Activated B cell treated with CpG ODN at 0.5 μM for 24 hours (primary cell): ENCODE measurements around the gene KCNQ1. TPM values are rescaled to one million over a fixed set of nuclear protein-coding genes. Genes with fewer than 3 reads are reported as not detected.
"Not testable (repeated sequence)": the region's sequence is repeated elsewhere in the genome, so short reads cannot be mapped to it uniquely, and the experiment has no call there.

Experiments
- ATAC-seq: fragments of 200-7000 bp; cut with Tn5 transposase; one replicate; pipeline ENCODE4 v1.10.0; 2021; ENCODE audit warnings: low read depth, mild to moderate bottlenecking, moderate library complexity
- CTCF ChIA-PET: fragments of 350-600 bp; sonication (Branson Sonifier 250); formaldehyde crosslinking; loops from one replicate; lab custom pipeline; 2021; ENCODE audit warnings: antibody characterized with exemption; lab: Charles Lee
- POLR2A ChIA-PET: fragments of 350-600 bp; sonication (Branson Sonifier 250); formaldehyde crosslinking; loops from one replicate; lab custom pipeline; 2021; ENCODE audit warnings: antibody characterized with exemption; lab: Charles Lee
- DNase-seq: peaks from one replicate; pipeline ENCODE4 v3.0.0; 2022
- H3K27ac Mint-ChIP-seq: one replicate; pipeline ENCODE4 v1.8.0; 2020; ENCODE audit warnings: mixed read lengths
- H3K27me3 Mint-ChIP-seq: one replicate; pipeline ENCODE4 v1.8.0; 2021; ENCODE audit warnings: mixed read lengths
- H3K36me3 Mint-ChIP-seq: one replicate; pipeline ENCODE4 v1.8.0; 2021; ENCODE audit warnings: low read depth, mixed read lengths
- H3K4me1 Mint-ChIP-seq: one replicate; pipeline ENCODE4 v1.8.0; 2021; ENCODE audit warnings: mixed read lengths
- H3K4me3 Mint-ChIP-seq: one replicate; pipeline ENCODE4 v1.8.0; 2020; ENCODE audit warnings: mild to moderate bottlenecking, mixed read lengths
- H3K9me3 Mint-ChIP-seq: one replicate; pipeline ENCODE4 v1.8.0; 2020; ENCODE audit warnings: mixed read lengths
- CTCF ChIP-seq: fragments of 200-600 bp; IDR thresholded peaks from one replicate; pipeline ENCODE4 v1.8.0; 2022; ENCODE audit warnings: antibody characterized with exemption, mild to moderate bottlenecking
- intact Hi-C: fragments of 100-400 bp; cut with micrococcal nuclease; formaldehyde crosslinking; loops from one replicate; pipeline ENCODE4 v1.15.1; 2024
- total RNA-seq: library from RNA; stranded (reverse); gene quantifications from 2 replicates; pipeline ENCODE4 v1.2.3, GENCODE V29; 2022

The KCNQ1 gene
- total RNA-seq, 1 donor from 2014 or later: 6.5 TPM

- Mint-ChIP-seq H3K36me3 (peaks cover 24% of the 10 kb centered on the region), H3K4me3 (no peak overlapping the region), H3K27ac (no peak overlapping the region), H3K9me3 (peaks cover 10% of the 10 kb centered on the region), H3K27me3 (no peaks in the 10 kb centered on the region), H3K4me1 (peaks cover 2% of the 10 kb centered on the region)
- ChIA-PET CTCF (no interaction called here), POLR2A (interaction anchor here (0.6 kb wide), 2 partner anchors 418 to 569 kb away, joined by 3 read pairs; no protein-coding TSS in a partner anchor)
- DNase-seq: no peak
- no peak for ATAC-seq
- TF ChIP-seq CTCF: no peak
- intact Hi-C loops: no loop called here
Observed at GRCh38 chr11:2474059-2474901, 29.5 kb downstream of the KCNQ1 start.

GRCh38 chr11:2475136-2475918 is 30.5 kb downstream of the KCNQ1 start:
- H3K4me1 Mint-ChIP-seq: peaks cover 8% of the 10 kb centered on the region
- peaks cover 18% of the 10 kb centered on the region for H3K9me3 Mint-ChIP-seq
- no peak overlapping the region for H3K4me3 Mint-ChIP-seq
- no peak for TF ChIP-seq CTCF
- POLR2A ChIA-PET: interaction anchor here (0.6 kb wide), 1 partner anchor 417 kb away, joined by 3 read pairs; no protein-coding TSS in a partner anchor
- intact Hi-C loops: no loop called here
- H3K36me3 Mint-ChIP-seq: peaks cover 31% of the 10 kb centered on the region
- no peaks in the 10 kb centered on the region for H3K27me3 Mint-ChIP-seq
- ATAC-seq (no peak), DNase-seq (no peak)
- H3K27ac Mint-ChIP-seq: no peak overlapping the region
- CTCF ChIA-PET: no interaction called here

- intact Hi-C loops: no loop called here
- H3K27me3 Mint-ChIP-seq: no peaks in the 10 kb centered on the region
- H3K4me1 Mint-ChIP-seq: peaks cover 23% of the 10 kb centered on the region
- ChIA-PET POLR2A (no interaction called here), CTCF (no interaction called here)
- TF ChIP-seq CTCF: no peak
- peaks cover 21% of the 10 kb centered on the region for H3K9me3 Mint-ChIP-seq
- no peak overlapping the region for H3K4me3 Mint-ChIP-seq
- peaks cover 29% of the 10 kb centered on the region for H3K36me3 Mint-ChIP-seq
- DNase-seq: no peak
- no peak for ATAC-seq
- no peak overlapping the region for H3K27ac Mint-ChIP-seq
Observed at GRCh38 chr11:2477254-2477653, 32.4 kb downstream of the KCNQ1 start.

DNA sequence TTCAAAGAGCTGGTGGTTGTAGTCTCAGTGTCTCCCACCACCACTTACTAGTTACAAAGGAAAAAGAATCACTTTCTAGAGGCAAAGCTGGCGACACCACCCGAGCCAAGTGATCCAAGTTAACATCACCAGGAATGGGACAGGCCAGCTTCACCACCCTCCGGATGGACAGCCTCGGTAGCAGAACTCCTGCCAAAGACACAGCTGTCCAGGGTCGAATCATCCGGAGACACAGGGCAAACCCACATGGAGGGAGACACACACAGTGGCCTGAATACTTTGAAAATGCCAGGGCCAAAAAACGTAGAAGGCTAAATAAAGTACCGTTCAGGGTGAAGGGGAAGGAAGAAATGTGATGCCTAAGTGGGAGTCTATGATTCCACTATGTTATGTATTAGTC is 33.1 kb downstream of the KCNQ1 start:
- intact Hi-C loops: no loop called here
- Mint-ChIP-seq H3K9me3 (peaks cover 21% of the 10 kb centered on the region), H3K27me3 (no peaks in the 10 kb centered on the region), H3K4me3 (no peak overlapping the region), H3K4me1 (peaks cover 24% of the 10 kb centered on the region), H3K27ac (no peak overlapping the region), H3K36me3 (peaks cover 31% of the 10 kb centered on the region)
- no peak for DNase-seq
- ChIA-PET POLR2A (no interaction called here), CTCF (no interaction called here)
- ATAC-seq: no peak
- no peak for TF ChIP-seq CTCF

- H3K27ac Mint-ChIP-seq: peak overlapping the region; percentile 54
- peak; percentile 25 for ATAC-seq
- DNase-seq, POLR2A ChIA-PET, intact Hi-C loops, CTCF ChIA-PET, H3K27me3 Mint-ChIP-seq: not testable (repeated sequence)
- peaks cover 40% of the 10 kb centered on the region for H3K36me3 Mint-ChIP-seq
- H3K9me3 Mint-ChIP-seq: peaks cover 21% of the 10 kb centered on the region
- peak overlapping the region; percentile 71 for H3K4me3 Mint-ChIP-seq
- H3K4me1 Mint-ChIP-seq: peaks cover 29% of the 10 kb centered on the region
Observed at GRCh38 chr11:2480067-2480873, 35.5 kb downstream of the KCNQ1 start.
